Upper lobe of right lung (tissue), 1 donor: ENCODE results near the gene ZNF106. TPM values are rescaled to one million over a fixed set of nuclear protein-coding genes. Genes with fewer than 3 reads are reported as not detected.

Experiments used
- ATAC-seq: fragments of 200-7000 bp; cut with Tn5 transposase; one replicate; pipeline ENCODE4 v1.9.1; 2020; ENCODE audit warnings: mild to moderate bottlenecking, moderate library complexity
- DNase-seq: peaks from one replicate; pipeline ENCODE4 v3.0.0-alpha.2; 2020
- H3K27ac ChIP-seq: fragments of 200-600 bp; one replicate; pipeline ENCODE4 v1.8.0; 2022
- H3K27me3 ChIP-seq: fragments of 200-600 bp; one replicate; pipeline ENCODE4 v1.8.0; 2022; ENCODE audit warnings: mild to moderate bottlenecking
- H3K36me3 ChIP-seq: fragments of 200-600 bp; one replicate; pipeline ENCODE4 v1.8.0; 2022
- H3K4me1 ChIP-seq: fragments of 200-600 bp; one replicate; pipeline ENCODE4 v1.8.0; 2022
- H3K4me3 ChIP-seq: fragments of 200-600 bp; one replicate; pipeline ENCODE4 v1.8.0; 2022; ENCODE audit warnings: mild to moderate bottlenecking
- H3K9me3 ChIP-seq: fragments of 200-600 bp; one replicate; pipeline ENCODE4 v1.8.0; 2022
- intact Hi-C: fragments of 100-400 bp; cut with DNase I; formaldehyde crosslinking; loops from one replicate; pipeline ENCODE4 v1.11.0; 2022
- total RNA-seq: library from RNA; stranded (reverse); fragmentation: NEBNext Ultra II Directional; extraction: Animal tissue kit (Norgen Biotek cat#: 25700); gene quantifications from one replicate; pipeline ENCODE4 v1.2.1, GENCODE V29; 2021
- TF ChIP-seq, protein P1 (sequence below): fragments of 200-600 bp; IDR thresholded peaks from one replicate; pipeline ENCODE4 v1.8.0; 2022; ENCODE audit warnings: antibody characterized with exemption
- donor health status: DM: no; HTN: yes; CAD: no; lungs with severe emphysema.

The ZNF106 gene
- total RNA-seq, 1 donor from 2014 or later = 118 TPM

- Histone ChIP-seq H3K36me3 (no peaks in the 10 kb centered on the region), H3K4me1 (peaks cover 48% of the 10 kb centered on the region), H3K27me3 (no peaks in the 10 kb centered on the region), H3K27ac (peak overlapping the region; percentile 98), H3K9me3 (no peaks in the 10 kb centered on the region), H3K4me3 (peak overlapping the region; percentile 97)
- DNase-seq = no peak
- TF ChIP-seq, protein P1, sequence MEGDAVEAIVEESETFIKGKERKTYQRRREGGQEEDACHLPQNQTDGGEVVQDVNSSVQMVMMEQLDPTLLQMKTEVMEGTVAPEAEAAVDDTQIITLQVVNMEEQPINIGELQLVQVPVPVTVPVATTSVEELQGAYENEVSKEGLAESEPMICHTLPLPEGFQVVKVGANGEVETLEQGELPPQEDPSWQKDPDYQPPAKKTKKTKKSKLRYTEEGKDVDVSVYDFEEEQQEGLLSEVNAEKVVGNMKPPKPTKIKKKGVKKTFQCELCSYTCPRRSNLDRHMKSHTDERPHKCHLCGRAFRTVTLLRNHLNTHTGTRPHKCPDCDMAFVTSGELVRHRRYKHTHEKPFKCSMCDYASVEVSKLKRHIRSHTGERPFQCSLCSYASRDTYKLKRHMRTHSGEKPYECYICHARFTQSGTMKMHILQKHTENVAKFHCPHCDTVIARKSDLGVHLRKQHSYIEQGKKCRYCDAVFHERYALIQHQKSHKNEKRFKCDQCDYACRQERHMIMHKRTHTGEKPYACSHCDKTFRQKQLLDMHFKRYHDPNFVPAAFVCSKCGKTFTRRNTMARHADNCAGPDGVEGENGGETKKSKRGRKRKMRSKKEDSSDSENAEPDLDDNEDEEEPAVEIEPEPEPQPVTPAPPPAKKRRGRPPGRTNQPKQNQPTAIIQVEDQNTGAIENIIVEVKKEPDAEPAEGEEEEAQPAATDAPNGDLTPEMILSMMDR = no peak
- intact Hi-C loops = no loop called here
- peak; percentile 15 for ATAC-seq
These were observed 741 bp upstream of the ZNF106 start for GRCh38 chr15:42491539-42492225.

- Histone ChIP-seq H3K4me1 (peaks cover 41% of the 10 kb centered on the region), H3K9me3 (no peaks in the 10 kb centered on the region), H3K4me3 (peak overlapping the region; percentile 97), H3K27ac (peak overlapping the region; percentile 98), H3K36me3 (peaks cover 3% of the 10 kb centered on the region), H3K27me3 (no peaks in the 10 kb centered on the region)
- ATAC-seq (no peak), DNase-seq (no peak)
- TF ChIP-seq, protein P1 = no peak
- intact Hi-C loops = no loop called here
These were observed 660 bp downstream of the ZNF106 start for GRCh38 chr15:42490291-42490670.

DNA sequence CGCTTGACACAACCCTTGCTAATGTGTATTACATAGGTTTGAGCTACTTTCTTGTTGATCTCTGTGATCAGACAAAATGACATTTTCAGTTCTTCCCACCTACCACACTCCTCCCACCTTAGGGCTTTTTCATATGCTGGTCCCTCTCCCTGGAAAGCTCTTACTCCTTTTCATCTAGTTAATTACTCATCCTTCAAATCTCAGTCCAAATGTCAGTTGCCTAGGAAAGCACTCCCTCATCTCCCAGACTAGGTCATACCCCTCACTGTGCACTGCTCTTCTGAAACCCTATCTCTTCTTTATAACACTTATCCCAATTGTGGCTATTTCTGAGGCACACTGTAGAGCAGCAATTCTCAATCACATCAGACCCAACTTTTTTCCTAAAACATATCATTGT, 7.3 kb downstream of the ZNF106 start:
- no peaks in the 10 kb centered on the region for H3K9me3 ChIP-seq
- ATAC-seq (no peak), DNase-seq (no peak)
- intact Hi-C loops = no loop called here
- no peaks in the 10 kb centered on the region for H3K4me1 ChIP-seq
- H3K27me3 ChIP-seq = no peaks in the 10 kb centered on the region
- no peak overlapping the region for H3K4me3 ChIP-seq
- TF ChIP-seq, protein P1 = no peak
- no peak overlapping the region for H3K27ac ChIP-seq
- H3K36me3 ChIP-seq = peaks cover 7% of the 10 kb centered on the region

DNA sequence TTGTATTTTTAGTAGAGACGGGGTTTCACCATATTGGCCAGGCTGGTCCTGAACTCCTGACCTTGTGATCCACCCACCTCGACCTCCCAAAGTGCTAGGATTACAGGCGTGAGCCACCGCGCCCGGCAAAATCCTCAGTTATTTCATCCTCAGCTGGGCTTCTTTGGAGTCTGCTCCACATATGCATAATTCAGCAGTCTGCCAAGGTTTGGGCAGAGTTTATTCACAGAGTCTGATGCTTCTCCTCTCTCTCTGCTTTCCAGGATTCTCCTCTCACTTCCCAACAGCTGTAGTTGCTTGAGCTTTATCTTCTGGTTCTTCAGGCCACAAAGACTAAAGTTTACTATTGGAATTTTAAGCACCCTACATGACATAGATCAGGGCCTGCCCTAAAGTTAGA, 8.2 kb downstream of the ZNF106 start:
- TF ChIP-seq, protein P1 = no peak
- H3K4me1 ChIP-seq = no peaks in the 10 kb centered on the region
- no peak overlapping the region for H3K4me3 ChIP-seq
- DNase-seq = no peak
- no peaks in the 10 kb centered on the region for H3K27me3 ChIP-seq
- ATAC-seq = no peak
- H3K27ac ChIP-seq = no peak overlapping the region
- H3K36me3 ChIP-seq = peaks cover 7% of the 10 kb centered on the region
- intact Hi-C loops = no loop called here
- no peaks in the 10 kb centered on the region for H3K9me3 ChIP-seq

- no peak for DNase-seq
- Histone ChIP-seq H3K27ac (no peak overlapping the region), H3K4me3 (no peak overlapping the region), H3K9me3 (no peaks in the 10 kb centered on the region), H3K27me3 (no peaks in the 10 kb centered on the region), H3K4me1 (peaks cover 13% of the 10 kb centered on the region), H3K36me3 (peaks cover 15% of the 10 kb centered on the region)
- TF ChIP-seq, protein P1 = no peak
- peak; percentile 11 for ATAC-seq
- intact Hi-C loops = no loop called here
These were observed 16.1 kb downstream of the ZNF106 start for GRCh38 chr15:42474827-42475226.

DNA sequence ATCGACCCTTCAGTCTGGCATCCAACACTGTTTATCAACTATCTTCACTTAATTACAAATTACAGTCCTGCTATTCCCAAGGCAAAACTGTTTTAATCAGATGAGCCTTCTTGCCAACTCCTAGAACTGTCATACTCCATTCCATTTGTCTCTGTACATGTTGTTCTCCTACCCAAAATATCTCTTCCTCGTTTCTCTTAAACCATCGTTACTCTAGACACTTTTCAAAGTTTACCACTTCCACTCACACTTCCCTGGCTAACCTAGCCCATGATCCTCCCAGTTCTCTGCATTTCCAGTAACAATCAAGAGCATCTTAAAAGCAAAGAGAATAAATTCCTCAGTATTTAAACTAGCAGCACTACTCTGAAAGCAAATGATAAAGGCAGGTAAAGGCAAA, 19.9 kb downstream of the ZNF106 start:
- DNase-seq (no peak), ATAC-seq (no peak)
- Histone ChIP-seq H3K27me3 (no peaks in the 10 kb centered on the region), H3K27ac (peak overlapping the region; percentile 31), H3K9me3 (no peaks in the 10 kb centered on the region), H3K4me1 (peaks cover 13% of the 10 kb centered on the region), H3K4me3 (no peak overlapping the region), H3K36me3 (peaks cover 25% of the 10 kb centered on the region)
- TF ChIP-seq, protein P1 = no peak
- intact Hi-C loops = no loop called here
